Vagina (tissue), 2 donors: ENCODE data around the gene OGT. TPM values are rescaled to one million over a fixed set of nuclear protein-coding genes. Genes with fewer than 3 reads are reported as not detected.
A peak's percentile ranks its signal among the peaks of the same experiment; 100 is the strongest.
"Not testable (repeated sequence)": the region's sequence is repeated elsewhere in the genome, so short reads cannot be mapped to it uniquely, and the experiment has no call there.

ENCODE experiments used
- DNase-seq, 2 donors: peaks; one replicate each; pipeline ENCODE4 v3.0.0-alpha.2; 2017; ENCODE audit errors: extremely low spot score in 2 of 2
- H3K27ac ChIP-seq: fragments of 200-600 bp; sonication (generic); one replicate; pipeline ENCODE4 v1.5.1; 2019
- H3K27me3 ChIP-seq: fragments of 200-600 bp; sonication (generic); one replicate; pipeline ENCODE4 v1.5.1; 2019
- H3K36me3 ChIP-seq, 2 donors: fragments of 200-600 bp; sonication (generic); one replicate each; pipeline ENCODE4 v1.5.1; 2017 to 2019
- H3K4me1 ChIP-seq: fragments of 200-600 bp; sonication (generic); one replicate; pipeline ENCODE4 v1.5.1; 2019
- H3K4me3 ChIP-seq, 2 donors: fragments of 200-600 bp; sonication (generic); 1 replicate in 1 of 2; 2 replicates in 1 of 2; pipeline ENCODE4 v1.5.1; 2016 to 2019
- H3K9me3 ChIP-seq: fragments of 200-600 bp; sonication (generic); one replicate; pipeline ENCODE4 v1.5.1; 2019
- POLR2A ChIP-seq, 2 donors: fragments of 450-650 bp; IDR thresholded peaks; one replicate each; pipeline ENCODE4 v1.6.1; 2017; ENCODE audit warnings: antibody characterized with exemption in 2 of 2, mild to moderate bottlenecking in 2 of 2, moderate library complexity in 2 of 2
- POLR2AphosphoS5 ChIP-seq, 2 donors: sonication (generic); formaldehyde crosslinking; IDR thresholded peaks; one replicate each; pipeline ENCODE4 v1.9.0; 2017; ENCODE audit warnings: antibody characterized with exemption in 2 of 2, mild to moderate bottlenecking in 2 of 2, low read depth in 1 of 2; ENCODE audit not compliant: insufficient read depth in 1 of 2
- intact Hi-C: fragments of 100-400 bp; cut with DNase I; formaldehyde crosslinking; loops from one replicate; pipeline ENCODE4 v1.15.1; 2023
- total RNA-seq: library from RNA; depleted of rRNA; stranded (reverse); fragments of >200 nt; gene quantifications from one replicate; pipeline ENCODE4 v1.2.3, GENCODE V29; 2016
- TF ChIP-seq, protein P1 (sequence below), 3 experiments: fragments of 450-650 bp in 2 of 3; fragments of 200-600 bp in 1 of 3; sonication (generic) in 1 of 3; IDR thresholded peaks; one replicate each; pipeline ENCODE4 v1.5.1; 2017 to 2019; ENCODE audit warnings: antibody characterized with exemption in 3 of 3, mild to moderate bottlenecking in 2 of 3, moderate library complexity in 2 of 3

Gene OGT
- total RNA-seq, 1 donor from 2014 or later = 173 TPM

DNA sequence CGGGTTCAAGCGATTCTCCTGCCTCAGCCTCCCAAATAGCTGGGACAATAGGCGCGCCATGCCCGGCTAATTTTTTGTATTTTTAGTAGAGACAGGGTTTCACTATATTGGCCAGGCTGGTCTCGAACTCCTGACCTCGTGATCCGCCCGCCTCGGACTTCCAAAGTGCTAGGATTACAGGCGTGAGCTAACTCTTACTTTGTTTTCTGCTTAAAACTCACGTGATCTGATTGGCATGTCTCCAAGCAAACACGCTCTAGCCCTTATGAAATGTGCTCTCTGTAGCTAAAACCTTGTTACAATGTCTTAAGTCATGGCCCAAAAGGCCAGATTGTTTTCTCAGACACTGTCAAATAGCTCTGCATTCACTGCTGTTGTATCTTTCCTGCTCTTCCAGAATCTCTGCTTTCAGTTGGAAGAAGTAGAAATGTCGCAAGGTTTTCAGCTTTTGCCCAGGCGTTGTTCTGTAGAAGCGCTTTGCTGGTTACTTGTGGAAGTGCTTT is 39.7 kb upstream of the OGT start:
- TF ChIP-seq POLR2AphosphoS5 (IDR thresholded peaks at IDR 0.05; ENCODE audit: insufficient read depth in 1 of 2, low read depth in 1 of 2) = no peak
- TF ChIP-seq, protein P1, sequence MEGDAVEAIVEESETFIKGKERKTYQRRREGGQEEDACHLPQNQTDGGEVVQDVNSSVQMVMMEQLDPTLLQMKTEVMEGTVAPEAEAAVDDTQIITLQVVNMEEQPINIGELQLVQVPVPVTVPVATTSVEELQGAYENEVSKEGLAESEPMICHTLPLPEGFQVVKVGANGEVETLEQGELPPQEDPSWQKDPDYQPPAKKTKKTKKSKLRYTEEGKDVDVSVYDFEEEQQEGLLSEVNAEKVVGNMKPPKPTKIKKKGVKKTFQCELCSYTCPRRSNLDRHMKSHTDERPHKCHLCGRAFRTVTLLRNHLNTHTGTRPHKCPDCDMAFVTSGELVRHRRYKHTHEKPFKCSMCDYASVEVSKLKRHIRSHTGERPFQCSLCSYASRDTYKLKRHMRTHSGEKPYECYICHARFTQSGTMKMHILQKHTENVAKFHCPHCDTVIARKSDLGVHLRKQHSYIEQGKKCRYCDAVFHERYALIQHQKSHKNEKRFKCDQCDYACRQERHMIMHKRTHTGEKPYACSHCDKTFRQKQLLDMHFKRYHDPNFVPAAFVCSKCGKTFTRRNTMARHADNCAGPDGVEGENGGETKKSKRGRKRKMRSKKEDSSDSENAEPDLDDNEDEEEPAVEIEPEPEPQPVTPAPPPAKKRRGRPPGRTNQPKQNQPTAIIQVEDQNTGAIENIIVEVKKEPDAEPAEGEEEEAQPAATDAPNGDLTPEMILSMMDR (IDR thresholded peaks at IDR 0.05) = no peak
- TF ChIP-seq POLR2A (IDR thresholded peaks at IDR 0.05) = no peak
- intact Hi-C loops = no loop called here
- no peaks in the 10 kb centered on the region for H3K36me3 ChIP-seq
- no peak for DNase-seq
- no peaks in the 10 kb centered on the region for H3K4me1 ChIP-seq
- H3K9me3 ChIP-seq = no peaks in the 10 kb centered on the region
- H3K4me3 ChIP-seq = peak overlapping the region; percentile 47 to 57
- no peaks in the 10 kb centered on the region for H3K27me3 ChIP-seq
- H3K27ac ChIP-seq = peak overlapping the region; percentile 7

DNA sequence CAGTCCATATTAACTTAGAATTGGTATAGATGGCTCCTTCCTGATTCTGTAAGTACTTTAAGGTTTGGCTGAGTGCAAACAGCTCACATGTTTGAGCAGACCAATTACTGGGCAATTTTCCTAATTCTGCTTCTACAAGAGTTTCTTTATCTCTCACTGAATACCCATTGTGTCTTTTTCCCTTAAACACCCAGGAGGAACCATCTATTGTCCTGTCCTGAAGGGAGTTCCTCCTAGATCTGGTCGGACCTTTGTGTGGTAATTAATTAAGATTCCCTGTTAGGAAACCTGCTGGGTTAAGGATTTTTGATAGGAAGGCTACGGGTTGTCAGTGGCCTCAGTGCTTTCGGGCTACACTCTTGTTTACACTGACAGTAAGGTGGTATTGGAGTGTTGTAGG is 36.9 kb upstream of the OGT start:
- DNase-seq, intact Hi-C loops, H3K4me3 ChIP-seq, H3K27me3 ChIP-seq, H3K4me1 ChIP-seq, H3K36me3 ChIP-seq, H3K9me3 ChIP-seq, H3K27ac ChIP-seq: not testable (repeated sequence)

DNA sequence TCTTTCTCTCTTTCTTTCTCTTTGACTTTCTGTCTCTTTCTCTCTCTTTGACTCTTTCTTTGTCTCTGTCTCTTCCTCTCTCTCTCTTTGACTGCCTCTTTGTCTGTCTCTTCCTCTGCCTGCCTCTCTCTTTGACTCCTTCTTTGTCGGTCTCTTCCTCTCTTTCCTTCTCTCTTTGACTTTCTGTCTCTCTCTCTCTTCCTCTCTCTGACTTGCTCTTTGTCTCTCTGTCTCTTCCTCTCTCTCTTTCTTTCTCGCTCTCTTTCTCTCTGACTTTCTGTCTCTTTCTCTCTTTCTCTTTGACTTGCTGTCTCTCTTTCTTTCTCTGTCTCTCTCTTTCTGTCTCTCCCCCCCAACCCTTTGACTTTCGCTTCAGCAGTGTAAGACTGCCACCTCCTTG is 36.4 kb upstream of the OGT start:
- Histone ChIP-seq H3K27ac (no peak overlapping the region), H3K27me3 (no peaks in the 10 kb centered on the region), H3K4me1 (no peaks in the 10 kb centered on the region), H3K4me3 (no peak overlapping the region), H3K9me3 (no peaks in the 10 kb centered on the region), H3K36me3 (no peaks in the 10 kb centered on the region)
- TF ChIP-seq, protein P1 (IDR thresholded peaks at IDR 0.05) = no peak
- TF ChIP-seq POLR2A (IDR thresholded peaks at IDR 0.05) (no peak), POLR2AphosphoS5 (IDR thresholded peaks at IDR 0.05; ENCODE audit: insufficient read depth in 1 of 2, low read depth in 1 of 2) (no peak)
- no peak for DNase-seq
- intact Hi-C loops = no loop called here

DNA sequence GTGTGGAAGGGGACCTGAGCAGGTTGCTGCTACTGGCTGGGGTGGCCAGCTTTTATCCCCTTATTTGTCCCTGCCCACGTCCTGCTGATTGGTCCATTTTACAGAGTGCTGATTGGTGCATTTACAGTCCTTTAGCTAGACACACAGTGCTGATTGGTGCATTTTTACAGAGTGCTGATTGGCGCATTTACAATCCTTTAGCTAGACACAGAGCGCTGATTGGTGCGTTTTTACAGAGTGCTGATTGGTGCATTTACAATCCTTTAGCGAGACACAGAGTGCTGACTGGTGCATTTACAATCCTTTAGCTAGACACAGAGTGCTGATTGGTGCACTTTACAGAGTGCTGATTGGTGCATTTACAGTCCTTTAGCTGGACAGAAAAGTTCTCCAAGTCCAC is 30.8 kb upstream of the OGT start:
- H3K9me3 ChIP-seq, DNase-seq, H3K27me3 ChIP-seq, intact Hi-C loops, H3K36me3 ChIP-seq, H3K4me1 ChIP-seq, H3K27ac ChIP-seq, H3K4me3 ChIP-seq: not testable (repeated sequence)

DNA sequence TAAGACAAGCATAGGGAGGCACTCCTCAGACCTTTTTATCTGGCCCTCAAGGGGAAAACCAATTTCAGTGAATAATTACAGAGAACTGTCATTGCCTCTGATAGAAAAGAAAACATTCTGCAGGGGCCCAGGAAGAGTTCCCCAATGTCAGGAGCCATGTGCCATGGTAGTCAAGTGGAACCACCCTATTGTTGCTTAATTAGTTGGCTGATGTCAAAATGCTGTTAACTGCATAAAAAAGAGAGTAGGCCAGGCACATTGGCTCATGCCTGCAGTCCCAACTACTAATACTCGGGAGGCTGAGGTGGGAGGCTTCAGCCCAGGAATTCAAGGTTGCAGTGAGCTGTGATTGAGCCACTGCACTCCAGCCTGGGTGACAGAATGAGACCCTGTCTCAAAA is 28.6 kb upstream of the OGT start:
- no peaks in the 10 kb centered on the region for H3K9me3 ChIP-seq
- H3K4me3 ChIP-seq = no peak overlapping the region
- TF ChIP-seq POLR2AphosphoS5 (IDR thresholded peaks at IDR 0.05; ENCODE audit: insufficient read depth in 1 of 2, low read depth in 1 of 2) (no peak), POLR2A (IDR thresholded peaks at IDR 0.05) (no peak)
- TF ChIP-seq, protein P1 (IDR thresholded peaks at IDR 0.05) = no peak
- no peaks in the 10 kb centered on the region for H3K36me3 ChIP-seq
- no peaks in the 10 kb centered on the region for H3K27me3 ChIP-seq
- H3K27ac ChIP-seq = no peak overlapping the region
- DNase-seq = no peak
- H3K4me1 ChIP-seq = no peaks in the 10 kb centered on the region
- intact Hi-C loops = no loop called here

DNA sequence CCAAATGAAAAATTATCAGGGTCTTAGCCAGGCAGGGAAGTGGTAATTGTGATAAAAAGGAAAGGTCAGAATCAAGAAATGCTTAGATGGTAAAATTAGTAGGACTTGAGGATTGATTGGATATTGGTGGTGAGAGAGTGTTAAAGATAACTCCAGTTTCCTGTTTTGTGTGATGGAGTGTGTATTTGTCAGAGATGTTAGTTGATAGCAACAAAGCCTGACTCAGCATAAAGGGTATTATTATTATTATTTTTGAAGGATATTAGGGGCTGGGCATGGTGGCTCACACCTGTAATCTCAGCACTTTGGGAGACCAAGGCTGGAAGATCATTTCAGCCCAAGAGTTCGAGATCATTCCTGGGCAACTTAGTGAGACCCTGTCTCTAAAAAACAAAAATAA is 23.6 kb upstream of the OGT start:
- no peak for DNase-seq
- H3K4me3 ChIP-seq = no peak overlapping the region
- intact Hi-C loops = no loop called here
- no peaks in the 10 kb centered on the region for H3K4me1 ChIP-seq
- H3K27ac ChIP-seq = no peak overlapping the region
- H3K36me3 ChIP-seq = no peaks in the 10 kb centered on the region
- no peaks in the 10 kb centered on the region for H3K9me3 ChIP-seq
- TF ChIP-seq, protein P1 (IDR thresholded peaks at IDR 0.05) = no peak
- TF ChIP-seq POLR2AphosphoS5 (IDR thresholded peaks at IDR 0.05; ENCODE audit: insufficient read depth in 1 of 2, low read depth in 1 of 2) (no peak), POLR2A (IDR thresholded peaks at IDR 0.05) (no peak)
- H3K27me3 ChIP-seq = no peaks in the 10 kb centered on the region
